Left ventricle myocardium inferior (tissue), 1 donor: ENCODE data around the gene FANCI. TPM values are rescaled to one million over a fixed set of nuclear protein-coding genes. Genes with fewer than 3 reads are reported as not detected.

Experiments
- DNase-seq: peaks from one replicate; pipeline ENCODE4 v3.0.0-alpha.2; 2020
- H3K27ac ChIP-seq: fragments of 200-600 bp; replicated peaks from 2 replicates; pipeline ENCODE4 v1.8.0; 2021
- H3K27me3 ChIP-seq: fragments of 200-600 bp; 2 replicates; pipeline ENCODE4 v1.8.0; 2021; ENCODE audit warnings: low read depth
- H3K36me3 ChIP-seq: fragments of 200-600 bp; 2 replicates; pipeline ENCODE4 v1.8.0; 2021
- H3K4me1 ChIP-seq: fragments of 200-600 bp; 2 replicates; pipeline ENCODE4 v1.8.0; 2021
- H3K4me3 ChIP-seq: fragments of 200-600 bp; 2 replicates; pipeline ENCODE4 v1.8.0; 2021; ENCODE audit warnings: mild to moderate bottlenecking, moderate library complexity
- H3K9me3 ChIP-seq: fragments of 200-600 bp; replicated peaks from 2 replicates; pipeline ENCODE4 v1.8.0; 2021
- intact Hi-C: fragments of 100-400 bp; cut with micrococcal nuclease; formaldehyde crosslinking; loops from one replicate; pipeline ENCODE4 v1.11.0; 2022
- total RNA-seq: library from RNA; stranded (reverse); fragmentation: NEBNext Ultra II Directional; extraction: Animal tissue kit (Norgen Biotek cat#: 25700); gene quantifications from one replicate; pipeline ENCODE4 v1.2.1, GENCODE V29; 2021
- TF ChIP-seq, protein P1 (sequence below): fragments of 200-600 bp; IDR thresholded peaks from 2 replicates; pipeline ENCODE4 v1.8.0; 2021; ENCODE audit warnings: antibody characterized with exemption, mild to moderate bottlenecking, borderline replicate concordance
- donor health status: DM: no; HTN: yes; CAD: no; lungs with severe emphysema.

The FANCI gene
- total RNA-seq, 1 donor from 2014 or later, result 2.7 TPM

DNA sequence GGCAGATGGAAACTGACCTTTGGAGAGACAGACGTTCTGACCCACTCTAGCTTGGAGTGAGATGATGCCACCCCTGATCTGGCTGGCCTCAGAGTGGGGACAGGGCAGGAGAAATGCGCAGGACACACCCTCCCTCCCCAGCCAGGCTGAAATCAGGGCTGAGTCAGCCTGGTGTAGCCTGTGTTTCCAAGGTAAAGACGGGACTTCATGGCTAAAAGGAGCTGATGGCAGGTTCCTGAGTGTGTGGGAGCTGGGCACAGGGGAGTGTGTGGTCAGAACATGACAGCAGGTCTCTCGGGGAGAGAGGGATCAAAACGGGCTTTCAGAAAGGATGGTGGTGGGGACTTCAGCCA, 105.4 kb downstream of the FANCI start:
- Histone ChIP-seq H3K27ac (no peak overlapping the region), H3K4me3 (no peak overlapping the region), H3K36me3 (no peaks in the 10 kb centered on the region), H3K4me1 (no peaks in the 10 kb centered on the region), H3K27me3 (peaks cover 100% of the 10 kb centered on the region), H3K9me3 (no peaks in the 10 kb centered on the region)
- intact Hi-C loops, result no loop called here
- no peak for DNase-seq
- TF ChIP-seq, protein P1, sequence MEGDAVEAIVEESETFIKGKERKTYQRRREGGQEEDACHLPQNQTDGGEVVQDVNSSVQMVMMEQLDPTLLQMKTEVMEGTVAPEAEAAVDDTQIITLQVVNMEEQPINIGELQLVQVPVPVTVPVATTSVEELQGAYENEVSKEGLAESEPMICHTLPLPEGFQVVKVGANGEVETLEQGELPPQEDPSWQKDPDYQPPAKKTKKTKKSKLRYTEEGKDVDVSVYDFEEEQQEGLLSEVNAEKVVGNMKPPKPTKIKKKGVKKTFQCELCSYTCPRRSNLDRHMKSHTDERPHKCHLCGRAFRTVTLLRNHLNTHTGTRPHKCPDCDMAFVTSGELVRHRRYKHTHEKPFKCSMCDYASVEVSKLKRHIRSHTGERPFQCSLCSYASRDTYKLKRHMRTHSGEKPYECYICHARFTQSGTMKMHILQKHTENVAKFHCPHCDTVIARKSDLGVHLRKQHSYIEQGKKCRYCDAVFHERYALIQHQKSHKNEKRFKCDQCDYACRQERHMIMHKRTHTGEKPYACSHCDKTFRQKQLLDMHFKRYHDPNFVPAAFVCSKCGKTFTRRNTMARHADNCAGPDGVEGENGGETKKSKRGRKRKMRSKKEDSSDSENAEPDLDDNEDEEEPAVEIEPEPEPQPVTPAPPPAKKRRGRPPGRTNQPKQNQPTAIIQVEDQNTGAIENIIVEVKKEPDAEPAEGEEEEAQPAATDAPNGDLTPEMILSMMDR, result no peak

DNA sequence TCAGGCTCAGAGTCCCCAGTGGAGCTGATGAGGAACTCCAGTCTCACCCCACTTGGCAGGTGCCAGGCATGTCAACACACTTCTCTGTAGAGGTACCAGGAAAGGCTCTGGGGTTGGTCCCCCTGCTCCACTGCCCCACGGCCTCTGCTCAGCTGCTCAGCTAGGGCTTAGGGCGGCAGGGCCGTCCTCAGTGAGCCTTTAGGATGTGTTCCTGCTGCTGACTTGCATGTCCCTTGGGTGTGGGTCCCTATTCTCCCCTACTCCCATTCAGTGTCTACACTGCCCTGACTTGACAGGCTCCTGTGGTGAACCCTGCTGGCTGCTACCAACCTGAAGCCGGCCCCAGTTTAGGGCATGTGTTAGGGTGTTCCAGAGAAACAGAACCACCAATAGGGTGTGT, 108.7 kb downstream of the FANCI start:
- Histone ChIP-seq H3K9me3 (no peaks in the 10 kb centered on the region), H3K36me3 (no peaks in the 10 kb centered on the region), H3K4me1 (no peaks in the 10 kb centered on the region), H3K27ac (no peak overlapping the region), H3K27me3 (peaks cover 100% of the 10 kb centered on the region), H3K4me3 (no peak overlapping the region)
- no peak for DNase-seq
- TF ChIP-seq, protein P1, result no peak
- intact Hi-C loops, result no loop called here

DNA sequence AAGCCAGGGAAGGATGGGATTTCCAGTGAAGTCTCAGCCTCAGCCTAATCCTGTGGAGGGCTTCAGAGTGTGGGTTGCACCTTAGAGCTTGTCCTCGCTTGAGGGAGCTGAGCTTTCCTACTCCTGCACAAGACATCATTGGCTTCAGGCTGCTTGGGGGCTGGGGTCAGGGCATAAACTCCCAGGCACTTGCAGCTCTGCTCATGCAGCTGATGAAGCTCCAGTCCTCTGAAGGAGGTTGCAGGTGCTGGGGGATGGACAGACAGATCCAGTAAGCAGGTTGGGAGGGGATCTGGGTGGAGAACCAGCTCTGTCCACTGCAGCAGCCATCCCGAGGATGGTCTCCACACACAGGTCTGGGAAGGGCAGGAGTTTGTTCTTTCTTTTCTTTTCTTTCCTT, 110.2 kb downstream of the FANCI start:
- TF ChIP-seq, protein P1, result no peak
- peaks cover 100% of the 10 kb centered on the region for H3K27me3 ChIP-seq
- H3K36me3 ChIP-seq, result no peaks in the 10 kb centered on the region
- peaks cover 7% of the 10 kb centered on the region for H3K4me1 ChIP-seq
- no peaks in the 10 kb centered on the region for H3K9me3 ChIP-seq
- intact Hi-C loops, result no loop called here
- no peak overlapping the region for H3K4me3 ChIP-seq
- no peak for DNase-seq
- H3K27ac ChIP-seq, result no peak overlapping the region

DNA sequence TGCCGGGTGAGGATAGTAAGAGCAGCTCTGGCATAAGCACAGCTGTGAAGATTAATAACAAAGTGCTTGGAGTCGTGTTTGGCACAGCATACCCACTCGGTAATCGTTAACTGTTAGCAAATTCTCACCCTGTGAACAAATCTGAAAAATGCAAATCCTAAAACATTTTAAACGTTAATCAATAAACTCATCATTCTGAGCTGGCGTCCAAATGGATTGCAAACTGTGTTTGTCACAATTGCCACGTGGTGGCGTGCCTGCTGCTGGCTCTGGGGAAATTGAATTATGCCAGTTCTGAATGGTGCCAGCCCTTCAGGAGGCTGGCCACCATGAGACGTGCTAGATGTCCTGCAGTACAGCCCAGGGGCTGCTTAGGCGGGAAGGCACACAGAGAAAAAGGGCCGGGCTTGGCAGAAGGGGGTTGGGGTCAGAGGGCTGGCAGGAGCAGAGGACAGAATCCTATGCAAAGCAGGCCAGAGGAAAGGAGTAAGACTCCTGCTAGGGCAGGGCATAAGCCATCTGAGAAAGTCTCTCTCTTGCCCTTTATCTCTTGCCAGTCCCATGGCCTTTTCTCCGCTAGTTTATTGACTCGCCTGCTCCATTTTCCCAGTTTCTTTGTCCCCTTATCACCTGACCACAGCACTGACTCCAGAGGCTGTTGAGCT, 113.0 kb downstream of the FANCI start:
- no peak overlapping the region for H3K4me3 ChIP-seq
- intact Hi-C loops, result no loop called here
- TF ChIP-seq, protein P1, result peak; percentile 43
- peaks cover 100% of the 10 kb centered on the region for H3K27me3 ChIP-seq
- H3K36me3 ChIP-seq, result no peaks in the 10 kb centered on the region
- no peak for DNase-seq
- no peak overlapping the region for H3K27ac ChIP-seq
- no peaks in the 10 kb centered on the region for H3K9me3 ChIP-seq
- peaks cover 18% of the 10 kb centered on the region for H3K4me1 ChIP-seq

DNA sequence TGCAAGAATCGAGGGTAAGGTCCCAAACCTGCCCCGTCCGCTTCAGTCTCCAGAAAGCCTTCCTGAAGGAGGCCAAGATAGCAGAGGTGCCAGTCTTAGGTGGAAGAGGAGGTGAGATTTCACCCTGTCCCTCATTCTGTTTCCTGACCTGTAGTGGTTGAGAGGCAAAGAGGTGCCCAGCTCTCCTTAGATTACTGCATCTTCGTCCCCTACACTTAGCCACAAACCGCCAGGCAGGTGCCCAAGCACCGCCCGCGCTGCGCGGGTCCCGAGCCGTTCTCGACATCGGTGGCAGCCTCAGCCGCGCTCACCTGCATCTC, 114.6 kb downstream of the FANCI start:
- no peaks in the 10 kb centered on the region for H3K36me3 ChIP-seq
- peaks cover 100% of the 10 kb centered on the region for H3K27me3 ChIP-seq
- H3K4me1 ChIP-seq, result peaks cover 28% of the 10 kb centered on the region
- no peak overlapping the region for H3K27ac ChIP-seq
- TF ChIP-seq, protein P1, result no peak
- H3K9me3 ChIP-seq, result no peaks in the 10 kb centered on the region
- no peak for DNase-seq
- peak overlapping the region; percentile 64 for H3K4me3 ChIP-seq
- intact Hi-C loops, result loop anchor here (2.0 kb wide), 1 partner anchor 72 kb away; no protein-coding TSS in a partner anchor
